Gastroesophageal sphincter (tissue), 3 donors: ENCODE data around the gene CIB4.

ENCODE experiments used
- CTCF ChIP-seq, 4 experiments: fragments of 200-600 bp in 2 of 4; fragments of 450-650 bp in 2 of 4; sonication (generic) in 1 of 4; IDR thresholded peaks; one replicate each; pipeline ENCODE4 v1.5.1; 2017 to 2019; ENCODE audit warnings: antibody characterized with exemption in 4 of 4, mild to moderate bottlenecking in 2 of 4, moderate library complexity in 2 of 4
- EP300 ChIP-seq: sonication (generic); formaldehyde crosslinking; IDR thresholded peaks from one replicate; pipeline ENCODE4 v1.6.1; 2017; ENCODE audit warnings: antibody characterized with exemption, mild to moderate bottlenecking
- POLR2A ChIP-seq, 2 donors: fragments of 450-650 bp; IDR thresholded peaks; one replicate each; pipeline ENCODE4 v1.6.1; 2017; ENCODE audit warnings: antibody characterized with exemption in 2 of 2, mild to moderate bottlenecking in 2 of 2, moderate library complexity in 1 of 2
- POLR2AphosphoS5 ChIP-seq: sonication (generic); formaldehyde crosslinking; IDR thresholded peaks from one replicate; pipeline ENCODE4 v1.6.1; 2017; ENCODE audit warnings: antibody characterized with exemption

DNA sequence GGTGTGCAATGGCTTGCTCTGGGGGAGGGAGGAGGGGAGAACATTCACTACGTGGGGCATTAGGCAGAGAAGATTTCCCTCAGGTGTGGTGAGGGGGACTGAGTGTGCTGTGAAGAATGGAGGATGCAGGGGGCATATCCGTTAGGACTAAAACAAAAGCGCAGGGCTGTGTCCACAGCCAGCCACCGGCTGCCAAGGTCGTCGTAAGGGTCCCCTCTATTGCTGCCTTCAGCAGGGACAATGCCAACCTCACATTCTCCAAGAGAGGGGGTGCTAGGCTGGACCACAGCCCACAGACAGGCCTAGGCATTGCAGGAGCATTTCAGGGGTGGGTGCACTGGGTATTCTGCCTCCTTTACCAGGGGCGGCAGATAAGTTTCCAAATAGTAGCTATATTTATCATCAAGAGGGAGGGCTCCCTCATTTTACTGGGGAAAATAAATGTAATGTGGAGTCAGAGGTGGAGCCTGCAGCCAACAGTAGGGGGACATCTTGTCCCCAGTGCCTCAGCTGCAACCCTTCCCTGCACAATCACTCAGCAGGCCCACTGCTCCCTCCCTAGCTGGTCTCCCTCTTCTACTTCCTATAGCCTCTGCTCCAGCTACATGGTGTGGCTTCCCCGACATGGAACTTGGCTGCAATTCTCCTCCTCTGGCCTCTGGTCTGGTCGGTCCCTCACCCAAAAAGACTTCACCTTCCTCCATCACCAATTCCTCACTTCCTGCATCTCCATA, 88.4 kb downstream of the CIB4 start:
- TF ChIP-seq CTCF (IDR thresholded peaks at IDR 0.05) (no peak), EP300 (no peak), POLR2A (IDR thresholded peaks at IDR 0.05) (no peak), POLR2AphosphoS5 (no peak)
